Breast epithelium (tissue), 3 donors: ENCODE measurements around the gene SPATA2.

Experiments used
- CTCF ChIP-seq, 3 donors: fragments of 450-650 bp; IDR thresholded peaks; one replicate each; pipeline ENCODE4 v1.5.1; 2016 to 2017; ENCODE audit warnings: antibody characterized with exemption in 3 of 3, mild to moderate bottlenecking in 3 of 3, moderate library complexity in 3 of 3
- POLR2A ChIP-seq: fragments of 450-650 bp; IDR thresholded peaks from one replicate; pipeline ENCODE4 v1.6.1; 2016; ENCODE audit warnings: antibody characterized with exemption, mild to moderate bottlenecking, moderate library complexity
- POLR2AphosphoS5 ChIP-seq, 3 donors: sonication (generic); formaldehyde crosslinking; IDR thresholded peaks; one replicate each; pipeline ENCODE4 v1.6.1; 2017; ENCODE audit warnings: antibody characterized with exemption in 3 of 3

GRCh38 chr20:49915118-49915379 lies 280 bp downstream of the SPATA2 start:
- TF ChIP-seq CTCF (IDR thresholded peaks at IDR 0.05) (no peak), POLR2A (no peak), POLR2AphosphoS5 (IDR thresholded peaks at IDR 0.05) (no peak)
